Mesothelial cell of epicardium (in vitro differentiated cells): ENCODE results near the gene TRAPPC2L. TPM values are rescaled to one million over a fixed set of nuclear protein-coding genes. Genes with fewer than 3 reads are reported as not detected.

ENCODE experiments used
- DNase-seq, 2 experiments: peaks; one replicate each; pipeline ENCODE4 v3.0.0; 2021; ENCODE audit warnings: low spot score in 2 of 2; ENCODE audit not compliant: unreplicated experiment in 2 of 2
- H3K27ac Mint-ChIP-seq: 2 replicates; pipeline ENCODE4 v1.8.0; 2021; ENCODE audit warnings: mixed read lengths
- H3K27me3 Mint-ChIP-seq: 2 replicates; pipeline ENCODE4 v1.8.0; 2021; ENCODE audit warnings: low read depth, mixed read lengths
- H3K36me3 Mint-ChIP-seq: 2 replicates; pipeline ENCODE4 v1.8.0; 2021; ENCODE audit warnings: mixed read lengths
- H3K4me1 Mint-ChIP-seq: 2 replicates; pipeline ENCODE4 v1.8.0; 2021; ENCODE audit warnings: mixed read lengths
- H3K4me3 Mint-ChIP-seq: 2 replicates; pipeline ENCODE4 v1.8.0; 2021; ENCODE audit warnings: mild to moderate bottlenecking, moderate library complexity, mixed read lengths
- H3K9me3 Mint-ChIP-seq: 2 replicates; pipeline ENCODE4 v1.8.0; 2021; ENCODE audit warnings: mixed read lengths
- total RNA-seq: library from RNA; stranded (reverse); gene quantifications from 3 replicates; pipeline ENCODE4 v1.2.1, GENCODE V29; 2021
- TF ChIP-seq, protein P1 (sequence below): fragments of 200-600 bp; sonication (generic); IDR thresholded peaks from one replicate; pipeline ENCODE4 v1.5.0; 2021; ENCODE audit warnings: antibody characterized with exemption; ENCODE audit not compliant: unreplicated experiment

Gene TRAPPC2L
- total RNA-seq, 1 donor from 2014 or later: 96.3 TPM

- TF ChIP-seq, protein P1, sequence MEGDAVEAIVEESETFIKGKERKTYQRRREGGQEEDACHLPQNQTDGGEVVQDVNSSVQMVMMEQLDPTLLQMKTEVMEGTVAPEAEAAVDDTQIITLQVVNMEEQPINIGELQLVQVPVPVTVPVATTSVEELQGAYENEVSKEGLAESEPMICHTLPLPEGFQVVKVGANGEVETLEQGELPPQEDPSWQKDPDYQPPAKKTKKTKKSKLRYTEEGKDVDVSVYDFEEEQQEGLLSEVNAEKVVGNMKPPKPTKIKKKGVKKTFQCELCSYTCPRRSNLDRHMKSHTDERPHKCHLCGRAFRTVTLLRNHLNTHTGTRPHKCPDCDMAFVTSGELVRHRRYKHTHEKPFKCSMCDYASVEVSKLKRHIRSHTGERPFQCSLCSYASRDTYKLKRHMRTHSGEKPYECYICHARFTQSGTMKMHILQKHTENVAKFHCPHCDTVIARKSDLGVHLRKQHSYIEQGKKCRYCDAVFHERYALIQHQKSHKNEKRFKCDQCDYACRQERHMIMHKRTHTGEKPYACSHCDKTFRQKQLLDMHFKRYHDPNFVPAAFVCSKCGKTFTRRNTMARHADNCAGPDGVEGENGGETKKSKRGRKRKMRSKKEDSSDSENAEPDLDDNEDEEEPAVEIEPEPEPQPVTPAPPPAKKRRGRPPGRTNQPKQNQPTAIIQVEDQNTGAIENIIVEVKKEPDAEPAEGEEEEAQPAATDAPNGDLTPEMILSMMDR: no peak
- Mint-ChIP-seq H3K27ac (no peak overlapping the region), H3K9me3 (no peaks in the 10 kb centered on the region), H3K4me3 (no peak overlapping the region), H3K27me3 (no peaks in the 10 kb centered on the region), H3K36me3 (no peaks in the 10 kb centered on the region), H3K4me1 (peaks cover 13% of the 10 kb centered on the region)
- DNase-seq: no peak
Observed at GRCh38 chr16:88813269-88814143, 43.4 kb upstream of the TRAPPC2L start.

- H3K27ac Mint-ChIP-seq: no peak overlapping the region
- no peaks in the 10 kb centered on the region for H3K27me3 Mint-ChIP-seq
- no peak for DNase-seq
- H3K36me3 Mint-ChIP-seq: no peaks in the 10 kb centered on the region
- no peak overlapping the region for H3K4me3 Mint-ChIP-seq
- TF ChIP-seq, protein P1: no peak
- no peaks in the 10 kb centered on the region for H3K9me3 Mint-ChIP-seq
- peaks cover 13% of the 10 kb centered on the region for H3K4me1 Mint-ChIP-seq
Observed at GRCh38 chr16:88814144-88814502, 42.8 kb upstream of the TRAPPC2L start.

DNA sequence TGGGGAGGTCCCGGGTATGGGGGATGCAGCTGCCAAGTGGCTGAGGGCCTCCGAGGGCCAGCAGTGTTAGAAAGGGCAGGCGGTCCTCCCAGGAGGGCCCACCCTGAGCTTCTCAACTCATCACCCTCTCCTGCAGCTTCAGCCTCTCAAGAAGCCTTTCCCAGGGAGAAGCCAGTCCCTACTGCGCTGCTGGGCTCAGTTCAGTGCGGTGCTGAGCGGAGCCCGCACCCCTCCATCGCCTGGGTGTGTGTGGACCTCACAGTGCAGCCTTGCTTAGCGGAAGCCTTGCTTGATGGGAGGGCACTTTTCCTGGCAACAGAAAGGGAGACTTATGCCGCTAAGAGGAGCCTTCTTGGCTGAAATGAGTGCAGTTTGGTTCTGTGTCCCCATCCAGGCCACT, 41.7 kb upstream of the TRAPPC2L start:
- TF ChIP-seq, protein P1: no peak
- no peaks in the 10 kb centered on the region for H3K9me3 Mint-ChIP-seq
- H3K4me3 Mint-ChIP-seq: no peak overlapping the region
- H3K27ac Mint-ChIP-seq: no peak overlapping the region
- H3K27me3 Mint-ChIP-seq: no peaks in the 10 kb centered on the region
- H3K4me1 Mint-ChIP-seq: peaks cover 8% of the 10 kb centered on the region
- no peak for DNase-seq
- H3K36me3 Mint-ChIP-seq: no peaks in the 10 kb centered on the region

DNA sequence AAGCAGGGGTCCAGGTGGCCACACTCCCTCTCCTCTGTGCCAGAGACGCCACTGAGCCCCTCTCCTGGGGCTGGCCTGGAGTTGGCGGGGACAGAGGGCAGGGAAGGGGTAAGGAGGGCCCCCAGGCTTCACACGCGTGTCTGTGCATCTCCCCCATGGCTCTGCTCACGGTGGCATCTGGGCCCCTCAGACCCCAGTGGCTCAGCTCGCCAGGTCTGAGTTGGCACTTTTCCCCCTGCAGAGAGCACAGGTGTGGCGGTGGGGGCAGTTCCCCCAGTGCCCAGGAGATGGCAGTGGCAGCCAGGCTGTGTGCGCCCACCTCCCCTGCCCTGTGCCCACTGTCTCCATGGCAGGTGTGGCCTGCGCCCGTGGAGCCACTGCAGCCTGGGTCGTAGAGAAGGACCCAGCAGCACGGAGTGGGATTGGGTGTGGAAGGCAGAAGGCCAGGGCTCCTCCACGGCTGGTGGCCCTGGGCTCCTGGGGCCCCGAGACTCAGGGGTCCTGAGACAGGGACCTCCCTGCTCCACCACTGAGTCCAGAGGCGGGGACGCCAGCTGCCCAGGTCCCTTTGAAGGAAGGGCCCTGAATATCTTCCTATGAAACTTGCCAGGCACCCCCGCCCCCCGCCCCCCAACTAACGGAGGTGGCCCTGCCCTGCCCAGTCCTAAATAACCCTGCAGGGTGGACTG, 40.9 kb upstream of the TRAPPC2L start:
- TF ChIP-seq, protein P1: peak; percentile 59
- H3K4me3 Mint-ChIP-seq: no peak overlapping the region
- peak in 1 of 2 experiments; percentile 63 for DNase-seq
- H3K27me3 Mint-ChIP-seq: no peaks in the 10 kb centered on the region
- peaks cover 2% of the 10 kb centered on the region for H3K4me1 Mint-ChIP-seq
- no peaks in the 10 kb centered on the region for H3K9me3 Mint-ChIP-seq
- no peak overlapping the region for H3K27ac Mint-ChIP-seq
- no peaks in the 10 kb centered on the region for H3K36me3 Mint-ChIP-seq

DNA sequence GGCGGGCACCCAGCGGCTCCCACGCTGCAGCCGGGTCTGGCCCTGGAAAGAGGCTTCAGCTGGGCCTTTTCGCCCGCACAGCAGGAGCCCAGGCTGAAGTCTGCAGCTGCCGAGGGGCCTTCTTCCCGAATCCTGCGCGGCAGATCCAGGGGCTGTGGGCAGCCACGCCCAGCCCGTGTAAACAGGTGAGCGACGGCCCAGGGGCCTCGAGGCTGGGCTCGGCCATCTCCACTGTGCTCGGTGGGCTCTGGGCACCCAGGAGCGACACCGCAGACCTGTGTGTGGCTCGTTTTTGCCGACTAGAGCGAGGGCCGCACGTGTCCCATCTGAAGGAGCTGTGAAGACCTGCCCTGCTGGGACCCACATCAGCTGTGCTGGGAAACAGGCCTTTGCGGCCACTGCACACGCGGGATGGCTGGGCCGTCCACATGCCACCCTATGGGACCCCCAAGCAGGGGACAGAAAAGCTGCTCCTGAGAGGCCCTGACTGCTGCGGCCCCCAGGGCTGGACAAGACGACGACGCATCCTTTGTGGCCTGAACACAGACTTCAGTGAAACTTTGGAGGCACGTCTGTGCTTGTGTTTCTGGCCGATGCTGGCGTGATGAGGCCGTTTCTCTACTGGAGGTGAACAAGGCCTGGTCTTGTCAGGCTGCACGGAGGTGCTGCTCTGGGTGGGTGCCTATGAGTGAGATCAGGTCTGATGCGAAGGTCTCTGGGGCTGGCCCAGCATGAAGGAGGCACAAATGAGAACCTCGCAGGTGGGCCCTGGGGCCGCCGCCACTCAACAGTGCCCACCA, 40.0 kb upstream of the TRAPPC2L start:
- Mint-ChIP-seq H3K4me1 (peaks cover under 1% of the 10 kb centered on the region), H3K4me3 (no peak overlapping the region), H3K27me3 (no peaks in the 10 kb centered on the region), H3K9me3 (no peaks in the 10 kb centered on the region), H3K36me3 (no peaks in the 10 kb centered on the region), H3K27ac (no peak overlapping the region)
- TF ChIP-seq, protein P1: no peak
- no peak for DNase-seq
